ENCODE results near the gene DIS3.
A peak's percentile ranks its signal among the peaks of the same experiment; 100 is the strongest.
"Not testable (repeated sequence)": the region's sequence is repeated elsewhere in the genome, so short reads cannot be mapped to it uniquely, and the experiment has no call there.

Gene DIS3

DNA sequence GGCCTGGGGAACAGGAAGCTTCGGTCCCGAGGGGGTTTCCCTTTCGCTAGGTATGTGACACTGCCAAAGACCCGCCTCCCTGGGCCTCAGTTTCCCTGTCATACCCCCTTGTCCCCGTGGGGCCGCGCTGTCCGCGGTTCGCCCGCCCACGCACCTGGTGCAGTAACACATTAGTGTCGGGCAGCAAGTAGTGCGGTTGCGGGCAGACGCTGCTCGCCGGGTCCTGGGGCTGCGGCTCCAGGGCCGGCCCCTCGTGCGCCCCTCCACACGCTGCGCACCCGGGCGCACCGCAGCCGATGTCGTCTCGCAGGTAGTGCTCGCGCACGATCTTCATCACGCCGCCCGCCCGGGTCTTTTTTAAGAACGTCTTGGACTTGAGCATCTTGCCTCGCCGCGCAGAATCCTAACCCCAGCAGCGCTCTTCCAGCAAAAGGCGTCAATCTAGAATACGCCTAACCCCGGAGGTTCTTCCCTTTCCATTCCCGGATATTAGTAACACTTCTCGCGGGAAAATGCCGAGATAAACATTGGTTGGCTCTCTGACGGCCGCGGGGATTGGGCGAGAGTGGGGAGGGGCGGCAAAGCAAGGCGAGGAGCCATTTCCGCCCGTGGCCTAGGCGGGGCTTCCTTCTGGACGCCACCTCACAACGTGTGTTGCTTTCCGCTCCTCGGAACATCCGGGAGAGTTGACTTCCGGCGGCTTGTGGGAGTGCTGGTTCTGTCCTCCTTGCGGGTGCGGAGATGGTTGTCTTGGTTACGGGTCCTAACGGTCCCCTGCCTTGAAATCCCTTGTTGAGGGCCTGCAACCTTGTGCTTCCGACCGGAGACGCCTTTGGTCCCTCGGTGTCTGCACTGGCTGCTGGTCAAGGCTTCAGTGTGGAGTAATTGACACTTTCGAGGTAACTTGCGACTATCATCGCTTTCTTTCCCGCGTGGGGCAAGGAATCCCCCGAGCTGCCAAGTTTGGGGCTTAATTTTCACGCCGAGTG lies at the start of gene DIS3, which contains the start of gene PIBF1:
DIS3 (minus strand) TSS at position 450 of the 989 bp plus-strand sequence; CDS start at position 382, 68 bp downstream.
PIBF1 (plus strand) TSS at position 683 of the 989 bp plus-strand sequence. CDS start 1,337 bp downstream, outside the sequence.
- DNase-seq (ENCODE audit: low spot score), result peak; percentile 97

GRCh38 chr13:72823724-72824123 lies 42.0 kb upstream of the DIS3 start:
- no peak for DNase-seq (ENCODE audit: low spot score)

- no peak for DNase-seq (ENCODE audit: low spot score)
Observed at GRCh38 chr13:72823081-72823480, 41.4 kb upstream of the DIS3 start.

- no peak for DNase-seq (ENCODE audit: low spot score)
Observed at GRCh38 chr13:72820898-72821279, 39.2 kb upstream of the DIS3 start.

DNA sequence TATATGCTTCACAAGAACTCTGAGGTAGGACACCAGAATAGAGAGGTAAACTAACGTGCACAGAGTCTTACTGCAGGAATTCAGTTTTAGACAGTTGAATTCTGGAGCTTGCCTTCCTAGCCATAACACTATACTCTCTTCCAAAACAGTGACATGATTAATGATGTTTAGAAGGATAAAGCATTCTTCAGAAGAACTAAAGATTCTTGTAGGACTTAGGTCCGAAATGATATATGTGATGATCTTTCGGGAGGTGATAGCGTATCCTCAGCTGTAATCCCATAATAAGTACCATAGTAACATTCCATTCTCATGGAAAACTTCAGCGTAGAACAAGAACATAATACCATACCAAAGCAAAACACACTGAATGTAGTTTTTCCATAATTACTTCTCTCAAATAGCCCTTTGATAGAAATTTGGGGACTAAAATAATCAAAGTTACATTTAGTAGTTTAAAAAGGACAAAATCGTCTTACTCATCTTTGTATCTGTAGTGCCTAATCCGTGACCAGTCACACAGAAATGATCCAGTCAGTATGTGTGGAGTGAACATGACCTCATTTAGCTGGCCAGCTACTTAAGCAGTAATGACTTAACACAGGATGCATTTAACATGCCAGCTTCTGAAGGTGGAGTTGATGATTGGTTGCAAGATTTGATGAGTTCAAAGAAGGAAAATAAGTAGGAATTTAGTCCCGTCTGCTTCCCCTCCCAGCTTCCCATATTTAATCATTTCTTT lies 38.6 kb upstream of the DIS3 start:
- DNase-seq (ENCODE audit: low spot score), result no peak

DNA sequence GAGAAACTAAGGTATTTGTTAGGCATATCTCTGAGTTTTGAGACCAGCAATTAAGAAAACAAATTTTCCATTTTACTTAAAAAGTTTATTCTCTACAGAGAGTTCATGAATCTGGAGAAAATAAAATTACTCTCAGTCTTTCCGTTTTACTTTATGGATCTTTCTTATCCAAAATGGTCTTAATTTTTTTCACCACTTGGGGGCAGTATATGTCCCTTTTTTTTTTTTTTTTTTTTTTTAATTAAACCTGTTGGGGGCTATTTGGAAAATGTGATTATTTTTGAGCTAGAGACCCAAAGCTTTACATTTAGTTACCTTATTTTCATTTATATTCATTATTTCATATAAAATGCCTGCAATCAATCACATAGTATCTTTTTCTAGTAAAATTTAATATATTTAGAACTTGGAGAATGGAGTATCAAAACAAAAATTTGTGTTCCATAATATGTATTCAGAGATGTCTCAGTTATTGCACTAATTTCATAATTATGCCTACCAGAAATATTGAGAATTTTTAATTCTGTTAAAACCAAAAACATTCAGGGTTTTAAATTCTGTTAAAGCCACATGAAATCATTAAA lies 27.3 kb upstream of the DIS3 start:
- no peak for DNase-seq (ENCODE audit: low spot score)

DNA sequence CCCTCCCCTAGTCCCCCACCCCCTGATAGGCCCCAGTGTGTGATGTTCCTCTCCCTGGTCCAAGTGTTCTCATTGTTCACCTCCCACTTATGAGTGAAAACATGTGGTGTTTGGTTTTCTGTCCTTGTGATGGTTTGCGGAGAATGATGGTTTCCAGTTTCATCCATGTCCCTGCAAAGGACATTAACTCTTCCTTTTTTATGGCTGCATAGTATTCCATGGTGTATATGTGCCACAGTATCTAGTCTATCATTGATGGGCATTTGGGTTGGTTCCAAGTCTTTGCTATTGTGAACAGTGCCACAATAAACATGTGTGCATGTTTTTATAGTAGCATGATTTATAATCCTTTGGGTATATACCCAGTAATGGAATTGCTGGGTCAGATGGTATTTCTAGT lies 24.8 kb upstream of the DIS3 start:
- DNase-seq (ENCODE audit: low spot score), result not testable (repeated sequence)

DNA sequence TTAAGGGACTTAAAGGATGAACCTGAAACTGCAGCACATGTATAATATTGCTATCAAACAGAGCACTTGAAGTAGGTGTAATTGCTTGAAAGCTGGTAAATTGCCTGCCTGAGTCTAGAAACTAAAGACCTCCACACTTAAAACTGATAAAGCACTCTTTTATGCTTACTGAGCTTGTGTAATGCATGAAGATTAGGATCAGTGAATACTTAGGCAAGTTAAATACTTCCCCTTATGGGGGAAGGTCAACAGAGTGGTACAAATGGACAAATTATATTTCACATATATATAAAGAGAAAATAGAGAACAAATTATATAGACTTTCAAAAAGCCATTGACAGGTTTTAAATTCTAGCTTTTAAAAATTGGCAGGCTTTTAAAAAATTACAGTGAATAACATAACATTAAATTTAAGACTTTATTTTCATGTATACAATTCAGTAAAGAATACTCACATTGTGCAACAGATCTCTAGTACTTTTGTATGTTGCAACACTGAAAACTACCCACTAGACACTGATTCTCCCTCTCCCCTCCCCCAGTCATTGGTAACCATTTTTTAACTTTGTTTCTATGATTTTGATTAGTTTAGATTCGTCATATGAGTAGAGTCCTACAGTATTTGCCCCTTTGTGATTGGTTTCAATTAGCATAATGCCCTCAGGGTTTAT lies 24.1 kb upstream of the DIS3 start:
- no peak for DNase-seq (ENCODE audit: low spot score)

DNA sequence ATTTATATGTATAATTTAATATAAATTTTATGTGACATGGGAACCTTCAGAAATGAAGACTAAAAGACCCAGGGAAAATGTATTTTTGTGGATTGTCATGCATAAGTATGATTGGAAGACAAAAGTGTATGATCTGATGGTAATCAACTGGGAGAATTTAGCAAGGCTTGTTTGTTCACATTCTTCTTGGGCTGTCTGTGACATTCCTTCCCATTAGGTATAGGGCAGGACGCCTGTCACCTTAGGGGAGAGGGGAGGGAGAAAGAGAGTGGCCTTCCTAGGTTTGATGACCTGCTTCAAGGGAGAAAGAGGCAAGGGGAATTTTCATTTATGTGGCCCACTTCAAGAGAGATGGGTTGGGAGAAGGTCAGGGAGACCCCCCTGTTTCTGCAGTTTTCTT lies 22.6 kb upstream of the DIS3 start:
- DNase-seq (ENCODE audit: low spot score), result no peak

- DNase-seq (ENCODE audit: low spot score), result no peak
Observed at GRCh38 chr13:72798817-72799216, 17.1 kb upstream of the DIS3 start.

DNA sequence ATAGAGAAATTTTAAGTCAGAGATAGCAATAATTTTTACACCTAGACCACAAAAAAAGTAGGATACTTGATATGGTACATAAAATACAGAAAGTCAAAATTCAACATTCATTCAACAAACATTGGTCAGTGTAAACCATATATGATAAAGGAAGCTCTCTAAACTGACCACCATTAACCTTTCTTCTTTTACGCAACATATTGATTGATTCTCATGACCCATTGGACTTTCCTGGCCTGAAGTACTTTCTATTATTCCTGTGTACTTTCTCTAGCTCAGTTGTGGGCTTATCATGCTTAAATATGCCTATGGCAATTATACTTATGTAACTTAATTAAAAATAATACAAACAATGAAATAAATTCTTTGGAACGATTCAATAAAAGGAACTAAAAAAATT lies 10.9 kb upstream of the DIS3 start:
- no peak for DNase-seq (ENCODE audit: low spot score)

- no peak for DNase-seq (ENCODE audit: low spot score)
Observed at GRCh38 chr13:72788831-72789230, 7.1 kb upstream of the DIS3 start.

DNA sequence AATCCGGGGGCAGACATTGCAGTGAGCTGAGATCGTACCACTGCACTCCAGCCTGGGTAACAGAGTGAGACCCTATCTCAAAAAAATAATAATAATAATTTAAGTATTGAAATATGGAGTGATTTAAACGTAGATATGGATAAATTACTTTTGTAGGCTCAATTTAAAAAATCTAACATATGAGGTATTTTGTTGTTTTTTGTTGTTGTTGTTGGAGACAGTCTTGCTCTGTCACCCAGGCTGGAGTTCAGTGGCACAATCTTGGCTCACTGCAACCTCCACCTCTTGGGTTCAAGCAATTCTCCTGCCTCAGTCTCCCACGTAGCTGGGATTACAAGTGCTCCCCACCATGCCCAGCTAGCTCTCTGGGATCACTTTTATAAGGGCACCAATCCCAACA lies 3.0 kb upstream of the DIS3 start:
- not testable (repeated sequence) for DNase-seq (ENCODE audit: low spot score)

GRCh38 chr13:72782717-72783116 lies 1.0 kb upstream of the DIS3 start:
- no peak for DNase-seq (ENCODE audit: low spot score)

DNA sequence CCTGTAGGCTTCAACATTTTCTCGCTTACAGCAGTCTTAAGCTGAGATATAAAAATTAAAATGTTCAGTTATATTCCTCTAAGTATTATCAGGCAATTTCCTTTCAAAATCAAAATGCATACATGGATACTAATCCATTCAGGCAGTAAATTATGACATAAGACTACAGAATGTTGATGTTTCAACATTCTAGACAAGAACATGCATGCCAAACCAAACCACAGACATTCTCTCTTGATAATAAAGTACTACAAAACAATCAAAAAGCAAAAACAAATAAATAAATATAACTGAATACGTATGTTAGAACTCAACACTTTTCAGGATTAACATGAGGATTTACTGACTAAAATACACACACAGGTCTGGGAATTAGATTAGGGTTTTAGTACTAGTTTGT lies 7.7 kb downstream of the DIS3 start:
- no peak for DNase-seq (ENCODE audit: low spot score)

- no peak for DNase-seq (ENCODE audit: low spot score)
Observed at GRCh38 chr13:72763411-72763810, 18.3 kb downstream of the DIS3 start.

DNA sequence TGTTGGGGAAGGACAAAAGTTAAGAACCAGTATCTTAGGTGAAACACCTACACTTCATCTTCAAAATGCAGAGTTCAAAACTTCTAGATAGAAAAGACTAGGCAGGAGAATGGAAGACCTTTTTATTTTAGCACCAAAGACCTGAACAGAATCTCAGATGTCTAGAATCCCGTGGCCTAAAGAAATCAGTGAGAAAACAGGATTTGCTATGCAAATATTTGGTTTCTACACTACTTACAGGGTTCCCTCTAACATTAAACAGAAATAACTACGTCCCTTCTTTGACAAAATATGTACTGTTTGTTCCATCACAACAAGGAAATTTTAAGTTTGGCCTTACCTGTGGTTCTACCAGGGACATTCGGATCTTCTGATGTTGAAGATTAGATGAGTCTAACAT lies 21.5 kb downstream of the DIS3 start:
- no peak for DNase-seq (ENCODE audit: low spot score)

- DNase-seq (ENCODE audit: low spot score), result no peak
Observed at GRCh38 chr13:72757792-72758535, 23.7 kb downstream of the DIS3 start.

- DNase-seq (ENCODE audit: low spot score), result no peak
Observed at GRCh38 chr13:72754111-72754510, 27.6 kb downstream of the DIS3 start.

- DNase-seq (ENCODE audit: low spot score), result no peak
Observed at GRCh38 chr13:72751220-72751619, 30.5 kb downstream of the DIS3 start.

GRCh38 chr13:72745260-72745659 lies 36.4 kb downstream of the DIS3 start:
- DNase-seq (ENCODE audit: low spot score), result no peak
